ENCODE results near the gene EBP.
"Not testable (repeated sequence)": the region's sequence is repeated elsewhere in the genome, so short reads cannot be mapped to it uniquely, and the experiment has no call there.

The EBP gene

DNA sequence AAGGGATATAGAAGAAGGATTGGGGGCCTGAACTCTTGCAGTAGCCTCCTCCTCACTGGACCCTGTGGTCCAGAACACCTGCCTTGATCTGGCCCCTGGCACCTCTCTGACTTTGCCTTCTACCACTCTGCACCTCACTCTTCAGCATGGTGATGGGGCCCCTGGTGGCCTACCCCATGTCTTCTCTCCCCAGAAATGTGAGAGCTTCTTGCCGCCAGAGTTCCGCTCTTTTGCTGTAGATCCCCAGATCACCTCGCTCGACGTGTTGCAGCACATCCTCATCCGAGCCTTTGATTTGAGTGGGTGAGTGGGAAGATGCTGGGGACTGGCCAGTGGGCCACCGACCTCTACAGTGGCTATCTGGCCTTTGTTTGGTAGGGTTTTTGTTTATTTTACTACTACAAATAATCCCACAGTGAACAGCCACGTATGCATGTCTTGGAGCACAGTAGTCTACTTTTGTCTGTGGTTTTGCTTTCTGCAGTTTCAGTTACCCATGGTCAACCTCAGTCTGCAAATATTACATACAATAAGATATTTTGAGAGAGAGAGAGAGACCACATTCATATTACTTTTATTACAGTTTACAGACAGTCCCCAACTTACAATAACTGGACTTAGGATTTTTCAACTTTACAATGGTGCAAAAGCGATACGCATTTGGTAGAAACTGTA lies 19.7 kb downstream of the EBP start:
- in situ Hi-C loops (cut with HindIII; ENCODE audit: low pct_unique_long_range_greater_than_20kb, low sequenced_read_pairs) = no loop called here
- no peak for TF ChIP-seq JUND (IDR thresholded peaks at IDR 0.05; ENCODE audit: low read depth)
- no peak for DNase-seq (ENCODE audit: low read depth in 1 of 2, low spot score in 1 of 2)

DNA sequence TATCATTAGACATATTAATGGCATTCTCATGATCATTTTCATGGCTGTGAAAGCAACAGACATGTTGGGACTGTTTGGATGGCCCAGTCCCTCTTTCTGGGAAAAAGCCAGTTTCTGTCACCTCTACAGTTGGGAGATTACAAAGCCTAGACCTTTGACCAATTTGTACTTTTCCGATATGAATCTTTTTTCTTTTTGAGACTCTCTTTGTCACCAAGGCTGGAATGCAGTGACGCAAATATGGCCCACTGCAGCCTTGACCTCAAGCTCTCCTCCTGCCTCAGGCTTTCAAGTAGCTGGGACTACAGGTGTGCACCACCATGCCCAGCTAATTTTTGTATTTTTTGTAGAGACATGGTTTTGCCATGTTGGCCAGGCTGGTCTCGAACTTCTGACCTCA lies 27.3 kb downstream of the EBP start:
- DNase-seq (ENCODE audit: low read depth in 1 of 2, low spot score in 1 of 2) = no peak
- no peak for TF ChIP-seq JUND (IDR thresholded peaks at IDR 0.05; ENCODE audit: low read depth)
- in situ Hi-C loops (cut with HindIII; ENCODE audit: low pct_unique_long_range_greater_than_20kb, low sequenced_read_pairs) = no loop called here

DNA sequence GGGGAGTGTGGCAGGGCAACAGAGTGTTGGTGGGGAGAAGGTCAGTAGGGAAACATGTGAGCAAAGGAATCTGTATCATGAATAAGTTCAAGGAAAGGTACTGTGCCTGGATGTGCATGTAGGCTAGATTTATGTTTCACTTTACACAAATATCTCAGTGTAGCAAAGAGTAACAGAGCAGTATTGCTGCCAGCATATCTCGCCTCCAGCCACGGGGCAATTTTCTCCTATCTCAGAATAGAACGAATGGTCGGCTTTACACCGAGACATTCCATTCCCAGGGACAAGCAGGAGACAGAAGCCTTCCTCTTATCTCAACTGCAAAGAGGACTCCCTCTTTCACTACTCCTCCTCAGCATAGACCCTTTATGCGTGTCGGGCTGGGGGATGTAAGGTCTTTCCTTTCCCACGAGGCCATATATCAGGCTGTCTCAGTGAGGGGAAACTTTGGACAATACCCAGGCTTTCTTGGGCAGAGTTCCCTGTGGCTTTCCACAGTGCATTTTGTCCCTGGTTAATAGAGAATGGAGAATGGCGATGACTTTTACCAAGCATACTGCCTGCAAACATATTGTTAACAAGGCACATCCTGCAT lies 34.2 kb downstream of the EBP start:
- DNase-seq (ENCODE audit: low read depth in 1 of 2, low spot score in 1 of 2); in situ Hi-C loops (cut with HindIII; ENCODE audit: low pct_unique_long_range_greater_than_20kb, low sequenced_read_pairs): not testable (repeated sequence)

DNA sequence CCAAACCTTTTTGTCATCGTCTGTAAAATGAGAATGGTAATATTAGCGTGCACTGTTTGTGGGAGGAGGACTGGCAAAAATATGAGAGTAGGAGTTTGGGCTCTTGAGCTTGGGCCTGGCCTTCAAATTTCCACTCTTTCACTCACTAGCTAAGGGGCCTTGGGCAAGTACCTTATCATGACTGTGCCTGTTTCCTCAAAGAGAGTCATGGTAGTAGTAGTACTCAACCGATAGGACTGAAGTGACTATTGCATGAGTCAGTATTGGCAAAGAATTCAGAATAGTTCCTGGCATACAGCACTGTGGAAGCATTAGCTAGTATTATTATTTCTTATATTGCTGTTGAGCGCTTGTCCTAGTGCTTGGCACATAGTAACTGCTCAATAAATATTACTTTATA lies 36.7 kb downstream of the EBP start:
- no peak for TF ChIP-seq JUND (IDR thresholded peaks at IDR 0.05; ENCODE audit: low read depth)
- no peak for DNase-seq (ENCODE audit: low read depth in 1 of 2, low spot score in 1 of 2)
- in situ Hi-C loops (cut with HindIII; ENCODE audit: low pct_unique_long_range_greater_than_20kb, low sequenced_read_pairs) = no loop called here

DNA sequence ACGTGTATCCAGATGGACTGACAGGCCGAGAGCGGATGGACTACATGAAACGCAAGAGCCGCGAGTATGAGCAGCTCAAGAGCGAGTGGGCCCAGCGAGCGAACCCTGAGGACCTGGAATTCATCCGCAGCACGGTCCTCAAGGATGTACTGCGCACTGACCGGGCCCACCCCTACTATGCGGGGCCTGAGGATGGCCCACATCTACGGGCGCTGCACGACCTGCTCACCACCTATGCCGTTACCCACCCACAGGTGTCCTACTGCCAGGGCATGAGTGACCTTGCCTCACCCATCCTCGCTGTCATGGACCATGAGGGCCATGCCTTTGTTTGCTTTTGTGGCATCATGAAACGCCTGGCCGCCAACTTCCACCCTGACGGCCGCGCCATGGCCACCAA lies 38.0 kb downstream of the EBP start:
- in situ Hi-C loops (cut with HindIII; ENCODE audit: low pct_unique_long_range_greater_than_20kb, low sequenced_read_pairs) = no loop called here
- no peak for DNase-seq (ENCODE audit: low read depth in 1 of 2, low spot score in 1 of 2)
- no peak for TF ChIP-seq JUND (IDR thresholded peaks at IDR 0.05; ENCODE audit: low read depth)

DNA sequence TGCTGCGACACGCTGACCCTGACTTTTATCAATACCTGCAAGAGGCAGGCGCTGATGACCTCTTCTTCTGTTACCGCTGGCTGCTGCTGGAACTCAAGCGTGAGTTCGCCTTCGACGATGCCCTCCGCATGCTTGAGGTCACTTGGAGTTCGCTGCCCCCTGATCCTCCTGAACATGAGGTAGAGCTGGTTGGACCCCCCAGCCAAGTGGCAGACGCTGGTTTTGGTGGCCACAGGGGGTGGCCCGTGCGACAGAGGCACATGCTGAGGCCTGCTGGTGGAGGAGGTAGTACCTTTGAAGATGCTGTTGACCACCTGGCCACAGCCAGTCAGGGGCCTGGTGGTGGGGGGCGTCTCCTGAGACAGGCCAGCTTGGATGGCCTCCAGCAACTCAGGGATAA lies 38.4 kb downstream of the EBP start:
- in situ Hi-C loops (cut with HindIII; ENCODE audit: low pct_unique_long_range_greater_than_20kb, low sequenced_read_pairs) = no loop called here
- no peak for TF ChIP-seq JUND (IDR thresholded peaks at IDR 0.05; ENCODE audit: low read depth)
- DNase-seq (ENCODE audit: low read depth in 1 of 2, low spot score in 1 of 2) = no peak

DNA sequence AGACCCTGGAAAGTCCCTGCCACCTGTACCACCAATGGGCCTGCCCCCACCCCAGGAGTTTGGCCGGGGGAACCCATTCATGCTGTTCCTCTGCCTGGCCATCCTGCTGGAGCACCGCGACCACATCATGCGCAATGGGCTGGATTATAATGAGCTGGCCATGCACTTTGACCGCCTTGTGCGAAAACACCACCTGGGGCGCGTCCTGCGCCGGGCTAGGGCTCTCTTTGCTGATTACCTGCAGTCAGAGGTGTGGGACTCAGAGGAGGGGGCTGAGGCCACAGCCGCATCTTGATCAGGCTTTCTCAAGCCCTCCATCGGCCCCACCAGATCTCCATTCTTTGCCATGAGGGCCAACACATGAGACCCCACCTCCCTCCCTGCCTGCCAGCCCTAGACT lies 39.1 kb downstream of the EBP start:
- in situ Hi-C loops (cut with HindIII; ENCODE audit: low pct_unique_long_range_greater_than_20kb, low sequenced_read_pairs) = no loop called here
- DNase-seq (ENCODE audit: low read depth in 1 of 2, low spot score in 1 of 2) = no peak
- TF ChIP-seq JUND (IDR thresholded peaks at IDR 0.05; ENCODE audit: low read depth) = no peak

DNA sequence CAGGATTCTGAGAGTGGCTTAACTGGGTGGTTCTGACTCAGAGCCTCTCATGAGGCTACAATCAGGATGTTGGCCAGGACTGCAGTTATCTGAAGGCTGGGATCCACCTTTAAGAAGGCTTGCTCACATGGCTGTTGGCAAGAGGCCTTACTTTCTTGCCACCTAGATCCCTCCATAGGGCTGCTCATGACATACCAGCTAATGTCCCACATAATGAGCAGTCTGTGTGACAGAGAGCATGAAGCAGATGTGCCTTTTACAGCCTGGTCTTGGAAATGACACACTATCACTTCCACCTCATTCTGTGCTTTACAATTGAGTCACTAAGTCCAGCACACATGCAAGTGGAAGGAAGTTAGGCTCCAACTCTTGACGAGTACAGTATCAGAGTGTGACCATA lies 48.4 kb downstream of the EBP start:
- no peak for TF ChIP-seq JUND (IDR thresholded peaks at IDR 0.05; ENCODE audit: low read depth)
- no peak for DNase-seq (ENCODE audit: low read depth in 1 of 2, low spot score in 1 of 2)
- in situ Hi-C loops (cut with HindIII; ENCODE audit: low pct_unique_long_range_greater_than_20kb, low sequenced_read_pairs) = no loop called here

DNA sequence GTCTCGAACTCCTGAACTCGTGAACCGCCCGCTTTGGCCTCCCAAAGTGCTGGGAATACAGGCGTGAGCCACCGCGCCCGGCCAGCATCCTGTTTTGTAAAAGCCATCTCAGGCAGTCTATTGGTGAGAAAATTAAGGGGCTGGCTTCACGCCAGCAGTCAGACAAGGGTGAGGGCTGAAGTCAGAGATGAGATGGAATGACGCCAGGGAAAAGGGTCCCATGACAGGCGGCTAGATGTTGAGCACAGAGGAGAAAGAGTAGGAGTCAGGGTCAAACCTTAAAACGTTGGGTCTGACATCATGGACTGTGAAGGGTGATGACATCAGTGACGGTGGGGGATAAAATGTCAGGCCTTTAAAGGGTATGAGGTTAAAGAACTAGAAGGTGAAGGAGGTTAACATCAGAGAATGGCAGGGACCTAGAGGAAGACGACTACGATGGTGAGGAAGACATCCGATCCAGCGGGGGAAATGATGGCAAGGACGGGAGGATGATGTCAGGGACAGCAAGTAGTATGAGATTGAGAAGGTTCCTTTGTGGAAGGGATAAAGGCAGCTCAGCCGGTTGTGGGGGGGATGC lies 52.2 kb downstream of the EBP start:
- no peak for TF ChIP-seq JUND (IDR thresholded peaks at IDR 0.05; ENCODE audit: low read depth)
- DNase-seq (ENCODE audit: low read depth in 1 of 2, low spot score in 1 of 2) = no peak
- in situ Hi-C loops (cut with HindIII; ENCODE audit: low pct_unique_long_range_greater_than_20kb, low sequenced_read_pairs) = no loop called here

DNA sequence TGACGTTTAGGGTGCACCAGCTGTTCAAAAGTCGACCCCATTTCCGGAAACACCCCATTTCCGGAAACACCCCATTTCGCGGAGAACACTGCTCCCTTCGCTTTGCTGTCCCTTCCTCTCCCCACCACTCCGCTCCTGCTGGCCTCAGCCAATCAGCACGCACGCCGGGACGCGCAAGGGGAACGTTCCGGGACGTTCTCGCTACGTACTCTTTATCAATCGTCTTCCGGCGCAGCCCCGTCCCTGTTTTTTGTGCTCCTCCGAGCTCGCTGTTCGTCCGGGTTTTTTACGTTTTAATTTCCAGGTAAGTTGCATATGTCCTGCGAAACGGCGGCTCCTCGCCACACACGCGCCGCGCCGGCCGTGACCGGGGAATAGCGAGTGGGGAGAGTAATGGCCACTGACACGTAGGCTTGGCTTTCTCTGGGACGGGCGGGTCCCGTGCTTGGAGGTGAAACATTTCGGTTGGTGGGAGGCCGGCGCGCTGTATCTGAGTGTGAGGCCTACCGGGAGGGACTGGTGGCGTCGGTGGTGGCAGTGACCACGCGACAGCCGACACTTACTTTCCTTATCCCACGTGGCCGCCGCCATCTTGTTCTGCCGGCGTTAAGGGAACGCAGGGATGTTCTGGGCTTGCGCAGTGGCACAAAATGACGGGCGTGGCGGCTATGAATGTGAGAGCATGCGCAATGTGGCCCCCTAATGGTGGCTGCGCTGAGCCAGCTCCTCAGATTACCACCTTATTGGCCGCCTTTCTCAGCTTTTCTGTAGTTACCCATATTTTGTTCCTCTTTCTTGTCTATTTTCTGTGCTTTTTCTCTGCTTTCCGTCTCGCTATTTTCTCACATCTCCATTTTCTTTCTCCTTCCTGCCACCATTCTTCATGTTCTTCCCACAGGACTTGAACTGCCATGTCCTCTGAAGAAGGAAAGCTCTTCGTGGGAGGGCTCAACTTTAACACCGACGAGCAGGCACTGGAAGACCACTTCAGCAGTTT lies 53.0 kb downstream of the EBP start, which contains the start of gene RBM3:
Gene RBM3 (plus strand): TSS at position 215 of the 997 bp plus-strand sequence. CDS start 697 bp downstream, at position 912.
- in situ Hi-C loops (cut with HindIII; ENCODE audit: low pct_unique_long_range_greater_than_20kb, low sequenced_read_pairs) = no loop called here
- DNase-seq (ENCODE audit: low read depth in 1 of 2, low spot score in 1 of 2) = peak; percentile 83 to 96
- TF ChIP-seq JUND (IDR thresholded peaks at IDR 0.05; ENCODE audit: low read depth) = no peak

DNA sequence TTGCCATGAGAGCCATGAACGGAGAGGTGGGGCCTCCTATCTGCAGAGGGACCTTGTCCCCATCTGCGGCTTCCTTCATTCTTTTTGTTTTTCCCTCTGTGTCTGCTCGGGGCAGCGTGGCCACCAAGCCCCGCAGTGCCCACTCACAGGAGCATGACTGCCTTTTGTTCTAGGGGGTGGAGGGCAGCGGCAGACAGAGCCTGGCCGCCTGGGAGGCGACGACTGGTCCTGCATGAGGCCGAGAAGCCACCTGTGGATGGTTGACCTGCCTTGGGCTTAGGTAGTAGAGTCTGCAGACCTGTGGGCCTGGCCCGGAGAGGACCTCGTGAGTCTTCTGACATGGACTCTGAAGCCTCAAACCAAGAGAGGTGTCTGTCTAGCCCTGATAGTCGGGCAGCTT lies 54.0 kb downstream of the EBP start:
- in situ Hi-C loops (cut with HindIII; ENCODE audit: low pct_unique_long_range_greater_than_20kb, low sequenced_read_pairs) = no loop called here
- TF ChIP-seq JUND (IDR thresholded peaks at IDR 0.05; ENCODE audit: low read depth) = no peak
- DNase-seq (ENCODE audit: low read depth in 1 of 2, low spot score in 1 of 2) = no peak

DNA sequence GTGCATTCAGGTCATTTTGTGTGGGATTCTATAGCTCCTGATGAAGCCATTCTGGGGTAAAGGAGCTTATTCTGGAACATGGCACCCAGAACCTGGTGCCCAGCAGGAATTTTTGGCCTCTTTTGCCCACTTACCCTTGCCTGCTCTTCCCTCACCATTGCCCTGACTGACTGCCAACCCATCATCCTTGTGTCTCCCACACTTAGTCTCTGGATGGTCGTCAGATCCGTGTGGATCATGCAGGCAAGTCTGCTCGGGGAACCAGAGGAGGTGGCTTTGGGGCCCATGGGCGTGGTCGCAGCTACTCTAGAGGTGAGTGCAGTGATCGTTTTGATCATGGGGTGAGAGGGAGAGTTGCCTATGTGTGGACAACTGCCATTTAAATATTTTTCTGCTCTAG lies 54.5 kb downstream of the EBP start:
- in situ Hi-C loops (cut with HindIII; ENCODE audit: low pct_unique_long_range_greater_than_20kb, low sequenced_read_pairs) = no loop called here
- DNase-seq (ENCODE audit: low read depth in 1 of 2, low spot score in 1 of 2) = no peak
- TF ChIP-seq JUND (IDR thresholded peaks at IDR 0.05; ENCODE audit: low read depth) = no peak

Data from T47D (cell line).